Spleen (tissue), 11 donors: ENCODE results near the gene ACSF2. TPM values are rescaled to one million over a fixed set of nuclear protein-coding genes. Genes with fewer than 3 reads are reported as not detected.
A peak's percentile ranks its signal among the peaks of the same experiment; 100 is the strongest.

ENCODE experiments used
- DNase-seq: peaks from one replicate; pipeline ENCODE4 v3.0.0-alpha.2; 2020
- H3K27ac ChIP-seq, 8 donors: fragments of 200-600 bp; sonication (generic) in 7 of 8; 1 replicate in 4 of 8; 2 replicates in 4 of 8; pipeline versions ENCODE4 v1.5.0 to v1.8.0; 2016 to 2021; ENCODE audit warnings: inconsistent platforms in 4 of 8, mild to moderate bottlenecking in 4 of 8, moderate library complexity in 1 of 8
- H3K27me3 ChIP-seq, 7 donors: fragments of 200-600 bp; sonication (generic) in 6 of 7; replicated peaks in 1 of 7; 1 replicate in 4 of 7; 2 replicates in 3 of 7; pipeline versions ENCODE4 v1.5.0 to v1.8.0; 2016 to 2021; ENCODE audit warnings: inconsistent platforms in 3 of 7, mild to moderate bottlenecking in 1 of 7
- H3K36me3 ChIP-seq, 6 donors: fragments of 200-600 bp; sonication (generic) in 5 of 6; 1 replicate in 4 of 6; 2 replicates in 2 of 6; pipeline versions ENCODE4 v1.5.0 to v1.8.0; 2016 to 2021; ENCODE audit warnings: inconsistent platforms in 2 of 6
- H3K4me1 ChIP-seq, 6 donors: fragments of 200-600 bp; sonication (generic) in 5 of 6; 1 replicate in 3 of 6; 2 replicates in 3 of 6; pipeline versions ENCODE4 v1.5.0 to v1.8.0; 2016 to 2021; ENCODE audit warnings: inconsistent platforms in 3 of 6
- H3K4me3 ChIP-seq, 8 donors: fragments of 200-600 bp; sonication (generic) in 7 of 8; 1 replicate in 4 of 8; 2 replicates in 4 of 8; pipeline versions ENCODE4 v1.5.0 to v1.8.0; 2016 to 2021; ENCODE audit warnings: inconsistent platforms in 4 of 8, mild to moderate bottlenecking in 4 of 8, moderate library complexity in 2 of 8
- H3K9me3 ChIP-seq, 8 donors: fragments of 200-600 bp; sonication (generic) in 7 of 8; 1 replicate in 4 of 8; 2 replicates in 4 of 8; pipeline versions ENCODE4 v1.5.0 to v1.8.0; 2016 to 2021; ENCODE audit warnings: inconsistent platforms in 4 of 8
- POLR2A ChIP-seq, 3 donors: fragments of 450-650 bp; IDR thresholded peaks; one replicate each; pipeline ENCODE4 v1.5.1; 2017; ENCODE audit warnings: antibody characterized with exemption in 3 of 3, mild to moderate bottlenecking in 1 of 3
- POLR2AphosphoS5 ChIP-seq, 3 donors: sonication (generic); formaldehyde crosslinking; IDR thresholded peaks; one replicate each; pipeline ENCODE4 v1.5.1; 2017; ENCODE audit warnings: antibody characterized with exemption in 3 of 3
- WGBS, 5 donors: extraction: QIAGEN DNeasy Blood & Tissue Kit in 3 of 5; methylation state at CpG; one replicate each; pipeline versions ENCODE4 v1.1.5 to v1.1.7; 2013 to 2018; 5-methylcytosine and 5-hydroxymethylcytosine counted together
- intact Hi-C: fragments of 100-400 bp; cut with DNase I; formaldehyde crosslinking; loops from one replicate; pipeline ENCODE4 v1.15.0; 2023; ENCODE audit warnings: low total_unique reads
- polyA plus RNA-seq, 3 donors: library from polyadenylated mRNA; stranded (reverse); fragments of 200-250 nt; gene quantifications; one replicate each; pipeline ENCODE4 v1.2.1, GENCODE V29; 2013
- total RNA-seq, 7 donors: library from RNA; depleted of rRNA in 3 of 7; stranded (reverse); fragments of >200 nt in 3 of 7; fragmentation: NEBNext Ultra II Directional in 4 of 7; extraction: Animal tissue kit (Norgen Biotek cat#: 25700) in 4 of 7; gene quantifications; one replicate each; pipeline versions ENCODE4 v1.1.0 to v1.2.1, GENCODE V29; 2016 to 2021
- TF ChIP-seq, protein P1 (sequence below), 11 experiments: fragments of 200-600 bp in 7 of 11; fragments of 450-650 bp in 4 of 11; sonication (generic) in 4 of 11; IDR thresholded peaks in 8 of 11; conservative IDR thresholded peaks in 3 of 11; 1 replicate in 7 of 11; 2 replicates in 4 of 11; pipeline versions ENCODE4 v1.4.0 to v1.8.0; 2016 to 2021; ENCODE audit warnings: antibody characterized with exemption in 11 of 11, inconsistent platforms in 4 of 11, mild to moderate bottlenecking in 1 of 11
- donor health status: healthy with polysubstance abuse.
- donor health status: DM: no; HTN: no; CAD: no; lungs with moderate emphysema.
- donor health status: DM: no; HTN: no; CAD: no.
- donor health status: Bipolar disorder and iron deficiency.
- donor health status: healthy.
- donor health status: DM: no; HTN: no; CAD: no.
- donor health status: DM: yes; HTN: yes; CAD: no.

Gene ACSF2
- total and polyA plus RNA-seq, 10 donors, result 21.7 to 50.0 (median 39.1) TPM

DNA sequence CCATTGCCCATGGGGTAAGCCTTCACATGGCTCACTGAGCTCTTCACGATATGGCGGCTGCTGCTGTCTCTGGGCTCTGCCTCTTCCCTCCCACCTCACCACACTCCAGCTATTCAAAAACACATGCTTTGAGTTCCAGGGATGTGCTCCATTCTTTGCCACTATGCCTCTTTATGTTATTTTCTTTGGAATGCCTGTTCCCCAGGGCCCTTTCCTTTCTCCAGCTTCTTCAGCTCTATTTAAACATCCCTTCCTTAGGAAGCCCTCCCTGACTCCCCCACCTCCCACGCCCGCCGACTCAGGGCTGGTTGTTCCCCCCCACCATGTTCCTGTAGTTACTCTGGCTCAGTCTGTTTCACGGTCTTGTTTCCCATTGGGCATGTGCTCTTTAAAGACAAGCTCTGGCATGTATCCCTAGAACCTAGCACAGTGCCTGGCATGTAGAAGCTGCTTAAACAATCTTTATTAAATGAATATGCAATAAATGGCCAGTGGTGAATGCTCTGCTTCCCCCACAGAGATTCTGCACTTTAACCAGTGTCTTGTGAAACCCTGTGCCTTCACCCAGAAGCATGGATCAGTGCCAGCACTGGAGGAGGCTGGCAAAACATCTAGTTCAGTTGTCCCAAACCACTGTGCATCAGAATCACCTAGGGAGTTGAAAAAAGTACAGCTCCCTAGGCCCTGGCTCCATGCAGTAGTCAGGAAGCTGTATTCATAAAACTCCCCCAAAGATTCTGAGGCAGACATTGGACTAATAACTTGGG, 89.1 kb downstream of the ACSF2 start:
- 66 to 81% (median 74%) methylated on average over 6 of the region's 6 CpGs for WGBS, 5 donors
- Histone ChIP-seq H3K27me3 (no peaks in the 10 kb centered on the region), H3K36me3 (no peaks in the 10 kb centered on the region), H3K4me3 (no peak overlapping the region), H3K4me1 (peaks cover 0 to 3% (median 0%) of the 10 kb centered on the region in 6 donors), H3K27ac (peak overlapping the region in 1 of 8 donors; percentile 9), H3K9me3 (no peaks in the 10 kb centered on the region)
- TF ChIP-seq POLR2AphosphoS5 (IDR thresholded peaks at IDR 0.05) (no peak), POLR2A (IDR thresholded peaks at IDR 0.05) (no peak)
- TF ChIP-seq, protein P1, sequence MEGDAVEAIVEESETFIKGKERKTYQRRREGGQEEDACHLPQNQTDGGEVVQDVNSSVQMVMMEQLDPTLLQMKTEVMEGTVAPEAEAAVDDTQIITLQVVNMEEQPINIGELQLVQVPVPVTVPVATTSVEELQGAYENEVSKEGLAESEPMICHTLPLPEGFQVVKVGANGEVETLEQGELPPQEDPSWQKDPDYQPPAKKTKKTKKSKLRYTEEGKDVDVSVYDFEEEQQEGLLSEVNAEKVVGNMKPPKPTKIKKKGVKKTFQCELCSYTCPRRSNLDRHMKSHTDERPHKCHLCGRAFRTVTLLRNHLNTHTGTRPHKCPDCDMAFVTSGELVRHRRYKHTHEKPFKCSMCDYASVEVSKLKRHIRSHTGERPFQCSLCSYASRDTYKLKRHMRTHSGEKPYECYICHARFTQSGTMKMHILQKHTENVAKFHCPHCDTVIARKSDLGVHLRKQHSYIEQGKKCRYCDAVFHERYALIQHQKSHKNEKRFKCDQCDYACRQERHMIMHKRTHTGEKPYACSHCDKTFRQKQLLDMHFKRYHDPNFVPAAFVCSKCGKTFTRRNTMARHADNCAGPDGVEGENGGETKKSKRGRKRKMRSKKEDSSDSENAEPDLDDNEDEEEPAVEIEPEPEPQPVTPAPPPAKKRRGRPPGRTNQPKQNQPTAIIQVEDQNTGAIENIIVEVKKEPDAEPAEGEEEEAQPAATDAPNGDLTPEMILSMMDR (IDR thresholded peaks at IDR 0.05 in 8 of 11, conservative IDR thresholded peaks at IDR 0.05 in 3 of 11), result no peak
- DNase-seq, result peak; percentile 25
- intact Hi-C loops, result no loop called here

DNA sequence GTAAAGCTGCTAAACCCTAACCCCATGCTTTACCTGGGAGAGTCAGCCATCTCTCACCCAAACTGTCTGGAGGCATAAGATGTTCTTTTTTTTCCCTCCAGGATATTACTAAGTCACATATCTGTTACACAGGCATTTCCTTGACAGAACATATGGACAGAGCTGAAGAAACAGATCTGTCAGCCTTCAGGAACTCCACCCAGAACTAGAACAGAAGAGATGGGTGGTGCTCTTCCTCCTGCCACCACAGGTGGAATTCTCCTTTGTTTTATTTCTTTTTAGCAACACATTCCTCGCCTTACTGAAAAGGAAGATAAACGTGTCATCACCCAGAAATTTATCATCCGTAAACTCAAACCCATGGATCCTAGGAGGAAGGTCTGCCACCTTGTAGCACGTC, 91.0 kb downstream of the ACSF2 start:
- intact Hi-C loops, result no loop called here
- no peak for DNase-seq
- H3K4me3 ChIP-seq, result no peak overlapping the region
- no peak overlapping the region for H3K27ac ChIP-seq
- 79 to 85% (median 84%) methylated on average over 4 of the region's 4 CpGs for WGBS, 5 donors
- H3K9me3 ChIP-seq, result no peaks in the 10 kb centered on the region
- H3K4me1 ChIP-seq, result no peaks in the 10 kb centered on the region
- no peaks in the 10 kb centered on the region for H3K27me3 ChIP-seq
- no peaks in the 10 kb centered on the region for H3K36me3 ChIP-seq
- TF ChIP-seq POLR2AphosphoS5 (IDR thresholded peaks at IDR 0.05) (no peak), POLR2A (IDR thresholded peaks at IDR 0.05) (no peak)
- TF ChIP-seq, protein P1 (IDR thresholded peaks at IDR 0.05 in 8 of 11, conservative IDR thresholded peaks at IDR 0.05 in 3 of 11), result no peak

DNA sequence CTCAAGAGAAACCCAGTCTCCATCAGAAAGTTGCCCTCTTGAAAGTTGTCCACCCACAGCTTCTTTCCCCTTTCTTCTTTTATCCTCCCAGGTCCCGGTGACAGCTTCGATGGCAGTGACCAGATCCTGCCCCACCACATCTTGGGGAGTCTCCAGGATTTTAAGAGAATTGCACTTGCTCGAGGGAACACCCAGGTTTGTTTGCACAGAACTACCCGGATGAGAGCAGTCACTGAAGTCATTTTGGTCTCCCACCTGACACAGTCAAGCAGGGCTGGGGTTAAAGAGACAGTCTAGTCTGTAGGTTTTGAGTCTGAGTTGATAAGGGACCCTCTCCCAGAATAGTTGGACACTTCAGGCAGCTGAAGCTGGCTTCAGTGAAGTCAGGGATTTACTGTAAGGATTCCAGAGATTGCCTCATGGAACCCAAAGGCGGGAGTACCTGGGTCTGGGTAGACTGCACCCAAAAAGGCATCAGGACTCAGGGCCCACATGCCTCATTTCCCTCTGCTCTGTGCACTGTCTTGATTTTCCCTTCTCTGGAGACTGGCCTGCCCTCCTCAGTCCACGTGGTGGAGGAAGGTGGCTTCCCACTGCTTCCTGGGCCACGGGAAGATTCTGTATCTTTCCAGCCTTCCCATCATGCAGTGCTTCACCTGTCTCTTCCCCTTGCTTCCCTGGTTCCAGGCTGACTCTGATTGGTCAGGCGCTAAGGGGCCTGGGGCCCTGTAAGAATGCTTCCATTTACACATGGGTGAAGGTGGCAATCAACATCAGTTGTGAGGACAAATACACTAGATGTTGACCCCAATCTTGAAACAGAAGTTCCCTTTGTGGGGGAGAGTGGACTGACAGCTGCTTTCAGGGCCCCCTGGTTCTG, 91.7 kb downstream of the ACSF2 start:
- no peak for DNase-seq
- TF ChIP-seq, protein P1 (IDR thresholded peaks at IDR 0.05 in 8 of 11, conservative IDR thresholded peaks at IDR 0.05 in 3 of 11), result no peak
- TF ChIP-seq POLR2AphosphoS5 (IDR thresholded peaks at IDR 0.05) (no peak), POLR2A (IDR thresholded peaks at IDR 0.05) (no peak)
- Histone ChIP-seq H3K9me3 (no peaks in the 10 kb centered on the region), H3K27ac (no peak overlapping the region), H3K4me1 (no peaks in the 10 kb centered on the region), H3K4me3 (no peak overlapping the region), H3K36me3 (no peaks in the 10 kb centered on the region), H3K27me3 (no peaks in the 10 kb centered on the region)
- WGBS, 5 donors, result 78 to 86% (median 84%) methylated on average over 8 of the region's 8 CpGs
- intact Hi-C loops, result no loop called here
